SK-N-SH treated with all-trans-retinoic acid at 6 μM for 48 hours (cell line): ENCODE measurements around the gene ARHGAP12.

Source experiments
- ATAC-seq: fragments of 200-7000 bp; cut with Tn5 transposase; 3 replicates; pipeline ENCODE4 v1.9.1; 2020; ENCODE audit warnings: mild to moderate bottlenecking, moderate library complexity
- ARNTL ChIP-seq: fragments of 450-650 bp; formaldehyde crosslinking; IDR thresholded peaks from 2 replicates; pipeline ENCODE4 v1.5.0; 2020; ENCODE audit warnings: low read depth, mild to moderate bottlenecking, moderate library complexity, borderline replicate concordance
- BACH2 ChIP-seq: fragments of 250-450 bp; sonication (Bioruptor Pico); IDR thresholded peaks from 2 replicates; pipeline ENCODE4 v1.9.0; 2021; ENCODE audit warnings: mild to moderate bottlenecking, borderline replicate concordance
- CREB5 ChIP-seq: fragments of 250-450 bp; sonication (Bioruptor Pico); IDR thresholded peaks from 2 replicates; pipeline ENCODE4 v1.5.1; 2020; ENCODE audit warnings: low read depth, mild to moderate bottlenecking, moderate library complexity
- CSDC2 ChIP-seq: fragments of 250-450 bp; sonication (Bioruptor Pico); IDR thresholded peaks from 2 replicates; pipeline ENCODE4 v1.5.0; 2020; ENCODE audit warnings: mild to moderate bottlenecking, moderate library complexity
- CSRNP3 ChIP-seq: fragments of 250-450 bp; sonication (Bioruptor Pico); IDR thresholded peaks from 2 replicates; pipeline ENCODE4 v1.5.1; 2021; ENCODE audit warnings: mild to moderate bottlenecking, moderate library complexity
- ESRRG ChIP-seq: fragments of 250-450 bp; sonication (Bioruptor Pico); IDR thresholded peaks from 2 replicates; pipeline ENCODE4 v1.6.1; 2021; ENCODE audit warnings: mild to moderate bottlenecking
- GLIS3 ChIP-seq: fragments of 250-450 bp; sonication (Bioruptor Pico); IDR thresholded peaks from 2 replicates; pipeline ENCODE4 v1.5.0; 2020; ENCODE audit warnings: mild to moderate bottlenecking, moderate library complexity
- ISL1 ChIP-seq: fragments of 250-450 bp; sonication (Bioruptor Pico); IDR thresholded peaks from 2 replicates; pipeline ENCODE4 v2.1.2; 2022; ENCODE audit warnings: mild to moderate bottlenecking, moderate library complexity
- OSR1 ChIP-seq: fragments of 250-450 bp; sonication (Bioruptor Pico); IDR thresholded peaks from 2 replicates; pipeline ENCODE4 v1.8.0; 2022; ENCODE audit warnings: moderate library complexity, mild to moderate bottlenecking, inconsistent platforms
- PATZ1 ChIP-seq: fragments of 250-450 bp; sonication (Bioruptor Pico); IDR thresholded peaks from 2 replicates; pipeline ENCODE4 v1.8.0; 2020; ENCODE audit warnings: mild to moderate bottlenecking, moderate library complexity, borderline replicate concordance
- POU6F1 ChIP-seq: fragments of 250-450 bp; sonication (Bioruptor Pico); IDR thresholded peaks from 2 replicates; pipeline ENCODE4 v1.8.0; 2021; ENCODE audit warnings: low read depth, mild to moderate bottlenecking, moderate library complexity, borderline replicate concordance
- PPARA ChIP-seq: fragments of 250-450 bp; sonication (Bioruptor Pico); IDR thresholded peaks from 2 replicates; pipeline ENCODE4 v1.5.0; 2020; ENCODE audit warnings: mild to moderate bottlenecking, borderline replicate concordance
- RARB ChIP-seq: fragments of 250-450 bp; sonication (Bioruptor Pico); IDR thresholded peaks from 2 replicates; pipeline ENCODE4 v1.8.0; 2021; ENCODE audit warnings: mild to moderate bottlenecking, moderate library complexity
- TCF4 ChIP-seq: fragments of 250-450 bp; sonication (Bioruptor Pico); IDR thresholded peaks from 2 replicates; pipeline ENCODE4 v1.8.0; 2021; ENCODE audit warnings: mild to moderate bottlenecking, moderate library complexity, borderline replicate concordance
- TOX ChIP-seq: fragments of 250-450 bp; sonication (Bioruptor Pico); IDR thresholded peaks from 2 replicates; pipeline ENCODE4 v1.8.0; 2021; ENCODE audit warnings: mild to moderate bottlenecking, moderate library complexity, borderline replicate concordance
- TSHZ2 ChIP-seq: fragments of 250-450 bp; sonication (Bioruptor Pico); IDR thresholded peaks from 2 replicates; pipeline ENCODE4 v1.5.0; 2020; ENCODE audit warnings: mild to moderate bottlenecking, moderate library complexity
- ZC3H10 ChIP-seq: fragments of 250-450 bp; sonication (Bioruptor Pico); IDR thresholded peaks from 2 replicates; pipeline ENCODE4 v1.5.1; 2021; ENCODE audit warnings: mild to moderate bottlenecking, moderate library complexity
- ZFP3 ChIP-seq: fragments of 250-450 bp; sonication (Bioruptor Pico); IDR thresholded peaks from 2 replicates; pipeline ENCODE4 v1.5.0; 2020; ENCODE audit warnings: mild to moderate bottlenecking, moderate library complexity
- ZFP30 ChIP-seq: fragments of 450-650 bp; formaldehyde crosslinking; IDR thresholded peaks from 2 replicates; pipeline ENCODE4 v1.5.0; 2022; ENCODE audit warnings: mild to moderate bottlenecking, moderate library complexity
- ZNF565 ChIP-seq: fragments of 450-650 bp; formaldehyde crosslinking; conservative IDR thresholded peaks from 2 replicates; pipeline ENCODE4 v1.5.0; 2020; ENCODE audit warnings: low read depth, mild to moderate bottlenecking, moderate library complexity
- ZNF70 ChIP-seq: fragments of 450-650 bp; formaldehyde crosslinking; IDR thresholded peaks from 2 replicates; pipeline ENCODE4 v1.5.0; 2020; ENCODE audit warnings: mild to moderate bottlenecking, moderate library complexity
- ZNF8 ChIP-seq: fragments of 450-650 bp; formaldehyde crosslinking; IDR thresholded peaks from 2 replicates; pipeline ENCODE4 v1.5.0; 2020; ENCODE audit warnings: mild to moderate bottlenecking, moderate library complexity

ARHGAP12 gene

GRCh38 chr10:31853629-31854028 lies 75.0 kb downstream of the ARHGAP12 start:
- ATAC-seq, result no peak
- no peak for TF ChIP-seq CSRNP3 (CRISPR knock-in tag)
- TF ChIP-seq ZFP30 (CRISPR knock-in tag), result no peak
- no peak for TF ChIP-seq RARB (CRISPR knock-in tag)
- no peak for TF ChIP-seq ZC3H10
- TF ChIP-seq ZNF565 (CRISPR knock-in tag), result no peak
- TF ChIP-seq ISL1 (CRISPR knock-in tag), result no peak
- no peak for TF ChIP-seq OSR1 (CRISPR knock-in tag)

- TF ChIP-seq ESRRG (CRISPR knock-in tag) (no peak), ZFP30 (CRISPR knock-in tag) (no peak), CSDC2 (no peak), TSHZ2 (CRISPR knock-in tag) (no peak), ZNF8 (CRISPR knock-in tag) (no peak), OSR1 (CRISPR knock-in tag) (no peak), PATZ1 (CRISPR knock-in tag) (no peak), PPARA (CRISPR knock-in tag) (no peak), TOX (no peak), GLIS3 (CRISPR knock-in tag) (no peak), TCF4 (CRISPR knock-in tag) (no peak), CSRNP3 (CRISPR knock-in tag) (no peak), BACH2 (CRISPR knock-in tag) (no peak), ZNF565 (CRISPR knock-in tag) (no peak), ZNF70 (no peak), POU6F1 (CRISPR knock-in tag) (no peak), ISL1 (CRISPR knock-in tag) (no peak)
Measured at GRCh38 chr10:31851216-31851615, 77.4 kb downstream of the ARHGAP12 start.

GRCh38 chr10:31847515-31847914 lies 81.1 kb downstream of the ARHGAP12 start:
- TF ChIP-seq TSHZ2 (CRISPR knock-in tag) (no peak), CREB5 (no peak), ESRRG (CRISPR knock-in tag) (no peak), ZNF565 (CRISPR knock-in tag) (no peak), ARNTL (CRISPR knock-in tag) (no peak), TCF4 (CRISPR knock-in tag) (no peak), ZFP3 (no peak), ZNF8 (CRISPR knock-in tag) (no peak)

More at GRCh38 chr10:31851216-31851615, 77.4 kb downstream of the ARHGAP12 start:
- no peak for ATAC-seq

More at GRCh38 chr10:31847515-31847914, 81.1 kb downstream of the ARHGAP12 start:
- no peak for ATAC-seq
